CD14-positive monocyte (primary cell): Measurements from ENCODE around the gene HYI. TPM values are rescaled to one million over a fixed set of nuclear protein-coding genes. Genes with fewer than 3 reads are reported as not detected.

ENCODE experiments used
- DNase-seq, 3 donors: peaks; one replicate each; pipeline ENCODE4 v3.0.0-alpha.2; 2011 to 2022
- H2AFZ ChIP-seq: 2 replicates; pipeline ENCODE4 v1.6.0; 2012; ENCODE audit warnings: mild to moderate bottlenecking, low read depth, low read length, inconsistent platforms; ENCODE audit not compliant: insufficient read depth, poor library complexity, severe bottlenecking
- H3K27ac ChIP-seq, 2 donors: 1 replicate in 1 of 2; 2 replicates in 1 of 2; pipeline ENCODE4 v1.5.1; 2012 to 2013; ENCODE audit warnings: low read length in 2 of 2, control low read depth in 1 of 2, inconsistent platforms in 1 of 2, low read depth in 1 of 2, mild to moderate bottlenecking in 1 of 2
- H3K27me3 ChIP-seq, 2 donors: one replicate each; pipeline versions ENCODE4 v1.6.0 to v1.6.1; 2011 to 2013; ENCODE audit warnings: low read length in 2 of 2; ENCODE audit not compliant: control insufficient read depth in 2 of 2, insufficient read depth in 2 of 2
- H3K36me3 ChIP-seq, 2 donors: replicated peaks in 1 of 2; 1 replicate in 1 of 2; 2 replicates in 1 of 2; pipeline versions ENCODE4 v1.5.1 to v1.6.1; 2012 to 2013; ENCODE audit warnings: low read length in 2 of 2, control low read depth in 1 of 2, inconsistent platforms in 1 of 2, mild to moderate bottlenecking in 1 of 2; ENCODE audit not compliant: insufficient read depth in 2 of 2, control insufficient read depth in 1 of 2
- H3K4me1 ChIP-seq, 2 donors: 1 replicate in 1 of 2; 2 replicates in 1 of 2; pipeline versions ENCODE4 v1.5.1 to v1.6.1; 2012 to 2013; ENCODE audit warnings: low read length in 2 of 2, control low read depth in 1 of 2, inconsistent platforms in 1 of 2, mild to moderate bottlenecking in 1 of 2, moderate library complexity in 1 of 2; ENCODE audit not compliant: insufficient read depth in 2 of 2, control insufficient read depth in 1 of 2
- H3K4me2 ChIP-seq: replicated peaks from 2 replicates; pipeline ENCODE3; 2012; ENCODE audit warnings: low read length, moderate library complexity, mild to moderate bottlenecking; ENCODE audit not compliant: poor library complexity, severe bottlenecking; ENCODE audit errors: extremely low read depth
- H3K4me3 ChIP-seq, 3 experiments: fragments of 200-600 bp in 1 of 3; sonication (generic) in 1 of 3; replicated peaks in 1 of 3; 1 replicate in 2 of 3; 2 replicates in 1 of 3; pipeline ENCODE4 v1.5.1; 2011 to 2013; ENCODE audit warnings: low read length in 3 of 3, mild to moderate bottlenecking in 3 of 3, control low read depth in 2 of 3, low read depth in 2 of 3, inconsistent platforms in 1 of 3, moderate library complexity in 1 of 3
- H3K79me2 ChIP-seq: 2 replicates; pipeline ENCODE4 v1.6.0; 2012; ENCODE audit warnings: mild to moderate bottlenecking, control low read depth, inconsistent platforms, low read length, moderate library complexity; ENCODE audit not compliant: insufficient read depth
- H3K9ac ChIP-seq: 2 replicates; pipeline ENCODE4 v1.6.0; 2017; ENCODE audit warnings: low read length, mild to moderate bottlenecking; ENCODE audit not compliant: insufficient read depth, poor library complexity, severe bottlenecking
- H3K9me3 ChIP-seq, 2 donors: replicated peaks in 1 of 2; 1 replicate in 1 of 2; 2 replicates in 1 of 2; pipeline versions ENCODE4 v1.5.1 to v1.6.1; 2012 to 2013; ENCODE audit warnings: low read length in 2 of 2, control low read depth in 1 of 2; ENCODE audit not compliant: control insufficient read depth in 1 of 2, insufficient read depth in 1 of 2
- H4K20me1 ChIP-seq: 2 replicates; pipeline ENCODE4 v1.6.0; 2012; ENCODE audit warnings: mild to moderate bottlenecking, low read length, control low read depth, moderate library complexity; ENCODE audit not compliant: insufficient read depth
- H3K27ac Mint-ChIP-seq, 7 donors: one replicate each; pipeline ENCODE4 v1.8.0; 2020; ENCODE audit warnings: mild to moderate bottlenecking in 7 of 7, mixed read lengths in 7 of 7, moderate library complexity in 6 of 7, inconsistent platforms in 2 of 7
- H3K27me3 Mint-ChIP-seq, 3 donors: one replicate each; pipeline ENCODE4 v1.8.0; 2021 to 2022; ENCODE audit warnings: low read depth in 3 of 3, mild to moderate bottlenecking in 3 of 3, mixed read lengths in 3 of 3, moderate library complexity in 3 of 3, inconsistent platforms in 1 of 3
- H3K36me3 Mint-ChIP-seq, 2 donors: one replicate each; pipeline ENCODE4 v1.8.0; 2020; ENCODE audit warnings: mixed read lengths in 2 of 2, inconsistent platforms in 1 of 2, mild to moderate bottlenecking in 1 of 2
- H3K4me1 Mint-ChIP-seq: one replicate; pipeline ENCODE4 v1.8.0; 2020; ENCODE audit warnings: mild to moderate bottlenecking, mixed read lengths
- H3K4me3 Mint-ChIP-seq, 2 donors: one replicate each; pipeline ENCODE4 v1.8.0; 2020; ENCODE audit warnings: mild to moderate bottlenecking in 2 of 2, mixed read lengths in 2 of 2, moderate library complexity in 1 of 2
- H3K9me3 Mint-ChIP-seq, 7 donors: one replicate each; pipeline ENCODE4 v1.8.0; 2020 to 2022; ENCODE audit warnings: mixed read lengths in 7 of 7, mild to moderate bottlenecking in 6 of 7, moderate library complexity in 6 of 7, inconsistent platforms in 2 of 7
- WGBS: methylation state at CpG from one replicate; pipeline ENCODE4 v1.1.5; 2013; ENCODE audit warnings: missing lambda C conversion rate; ENCODE audit not compliant: insufficient coverage; 5-methylcytosine and 5-hydroxymethylcytosine counted together
- intact Hi-C, 2 donors: fragments of 100-400 bp; cut with micrococcal nuclease; formaldehyde crosslinking; loops; one replicate each; pipeline versions ENCODE4 v1.15.0 to v1.15.1; 2023
- polyA plus RNA-seq, 3 donors: library from polyadenylated mRNA; depleted of rRNA in 1 of 3; unstranded in 2 of 3; stranded (reverse) in 1 of 3; fragments of 300-500 nt in 2 of 3; fragments of >200 nt in 1 of 3; fragmentation: Illumina TruSeq in 2 of 3; gene quantifications; 1 replicate in 2 of 3; 2 replicates in 1 of 3; pipeline ENCODE4 v1.2.3, GENCODE V29; 2012 to 2021
- TF ChIP-seq, protein P1 (sequence below): fragments of 200-600 bp; IDR thresholded peaks from one replicate; pipeline ENCODE4 v1.8.0; 2022; ENCODE audit warnings: antibody characterized with exemption, mild to moderate bottlenecking

The HYI gene
- polyA plus RNA-seq, 3 donors, result 0.74 to 7.2 (median 1.6) TPM

DNA sequence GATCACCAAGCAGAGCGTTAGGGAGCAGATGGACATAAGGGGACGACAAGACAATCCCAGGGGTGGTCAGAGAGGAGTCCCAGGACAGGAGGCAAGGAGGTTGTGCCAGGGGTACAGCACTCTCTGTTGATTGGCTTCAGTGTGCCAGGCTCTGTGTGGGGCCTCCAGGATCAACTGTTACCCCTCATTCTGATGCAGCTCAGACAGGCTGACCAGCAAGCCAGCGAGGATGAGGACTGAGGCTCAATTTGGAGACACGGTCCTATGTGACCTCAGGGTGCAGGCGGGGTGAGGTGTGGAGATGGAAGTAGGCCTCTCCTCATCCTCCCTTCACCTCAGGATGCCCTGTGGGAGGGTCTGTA lies 4.0 kb downstream of the HYI start:
- Histone ChIP-seq H3K27me3 (no peaks in the 10 kb centered on the region), H3K36me3 (peaks cover 67 to 76% of the 10 kb centered on the region in 2 donors), H3K4me1 (peaks cover 15% of the 10 kb centered on the region in 2 donors), H3K4me3 (no peak overlapping the region), H4K20me1 (peaks cover 6% of the 10 kb centered on the region), H3K27ac (no peak overlapping the region), H3K4me2 (no peak overlapping the region), H3K9ac (no peak overlapping the region), H3K79me2 (no peaks in the 10 kb centered on the region), H2AFZ (no peak overlapping the region), H3K9me3 (no peaks in the 10 kb centered on the region)
- peaks cover 75 to 80% of the 10 kb centered on the region in 2 donors for H3K36me3 Mint-ChIP-seq
- H3K4me1 Mint-ChIP-seq, result peaks cover 18% of the 10 kb centered on the region
- H3K4me3 Mint-ChIP-seq, result no peak overlapping the region
- H3K27me3 Mint-ChIP-seq, result peaks cover 3 to 5% (median 5%) of the 10 kb centered on the region in 3 donors
- DNase-seq, result no peak
- 89% methylated on average over 2 of the region's 5 CpGs for WGBS
- peaks cover 0 to 3% (median 0%) of the 10 kb centered on the region in 7 donors for H3K9me3 Mint-ChIP-seq
- TF ChIP-seq, protein P1, sequence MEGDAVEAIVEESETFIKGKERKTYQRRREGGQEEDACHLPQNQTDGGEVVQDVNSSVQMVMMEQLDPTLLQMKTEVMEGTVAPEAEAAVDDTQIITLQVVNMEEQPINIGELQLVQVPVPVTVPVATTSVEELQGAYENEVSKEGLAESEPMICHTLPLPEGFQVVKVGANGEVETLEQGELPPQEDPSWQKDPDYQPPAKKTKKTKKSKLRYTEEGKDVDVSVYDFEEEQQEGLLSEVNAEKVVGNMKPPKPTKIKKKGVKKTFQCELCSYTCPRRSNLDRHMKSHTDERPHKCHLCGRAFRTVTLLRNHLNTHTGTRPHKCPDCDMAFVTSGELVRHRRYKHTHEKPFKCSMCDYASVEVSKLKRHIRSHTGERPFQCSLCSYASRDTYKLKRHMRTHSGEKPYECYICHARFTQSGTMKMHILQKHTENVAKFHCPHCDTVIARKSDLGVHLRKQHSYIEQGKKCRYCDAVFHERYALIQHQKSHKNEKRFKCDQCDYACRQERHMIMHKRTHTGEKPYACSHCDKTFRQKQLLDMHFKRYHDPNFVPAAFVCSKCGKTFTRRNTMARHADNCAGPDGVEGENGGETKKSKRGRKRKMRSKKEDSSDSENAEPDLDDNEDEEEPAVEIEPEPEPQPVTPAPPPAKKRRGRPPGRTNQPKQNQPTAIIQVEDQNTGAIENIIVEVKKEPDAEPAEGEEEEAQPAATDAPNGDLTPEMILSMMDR, result no peak
- H3K27ac Mint-ChIP-seq, result peak overlapping the region in 1 of 7 donors; percentile 17
- intact Hi-C loops, result no loop called here

DNA sequence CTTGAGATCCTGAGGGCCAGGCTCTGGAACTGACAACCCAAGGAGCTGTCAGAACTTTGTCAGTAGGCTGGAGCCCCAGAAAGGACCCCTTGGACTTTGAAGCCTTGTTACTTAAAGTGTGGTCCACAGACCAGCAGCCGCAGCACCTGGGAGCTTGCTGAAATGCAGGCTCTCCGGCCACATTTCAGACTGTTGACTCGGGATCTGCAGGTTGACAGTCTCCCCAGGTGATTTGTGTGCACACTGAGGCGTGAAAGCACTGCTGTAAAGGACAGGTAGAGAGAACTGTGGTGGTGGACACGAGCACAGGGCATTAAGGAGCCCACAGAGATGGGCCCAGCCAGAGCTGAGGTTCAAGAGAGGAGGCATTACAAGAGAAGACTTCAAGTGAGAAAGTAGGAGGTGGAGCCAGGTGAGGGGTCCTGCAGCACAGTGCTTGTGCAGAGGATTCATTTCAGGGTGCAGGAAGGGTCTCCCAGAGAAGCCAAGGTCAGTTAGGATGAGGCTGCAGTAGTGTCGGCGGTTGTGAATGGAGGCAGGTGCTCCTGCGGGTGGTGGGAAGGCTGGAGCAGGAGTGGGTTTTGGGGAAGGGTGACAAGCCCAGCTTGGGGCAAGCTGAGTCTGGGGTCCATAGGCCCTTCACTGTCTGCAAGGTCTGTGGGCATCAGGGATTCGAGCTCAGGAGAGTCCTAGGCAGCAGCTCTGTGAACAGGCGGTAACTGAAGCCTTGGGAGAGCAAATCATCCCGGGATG lies 4.6 kb downstream of the HYI start:
- Mint-ChIP-seq H3K27me3 (peaks cover 3 to 5% (median 3%) of the 10 kb centered on the region in 3 donors), H3K36me3 (peaks cover 80 to 86% of the 10 kb centered on the region in 2 donors), H3K4me1 (peaks cover 13% of the 10 kb centered on the region), H3K4me3 (no peak overlapping the region), H3K27ac (peak overlapping the region in 1 of 7 donors; percentile 17), H3K9me3 (peaks cover 0 to 1% (median 0%) of the 10 kb centered on the region in 7 donors)
- H3K4me2 ChIP-seq, result no peak overlapping the region
- TF ChIP-seq, protein P1, result no peak
- no peak overlapping the region for H3K4me3 ChIP-seq
- intact Hi-C loops, result no loop called here
- H3K27ac ChIP-seq, result no peak overlapping the region
- peaks cover 9 to 10% of the 10 kb centered on the region in 2 donors for H3K4me1 ChIP-seq
- H3K79me2 ChIP-seq, result no peaks in the 10 kb centered on the region
- no peaks in the 10 kb centered on the region for H3K9me3 ChIP-seq
- DNase-seq, result no peak
- H2AFZ ChIP-seq, result no peak overlapping the region
- no peaks in the 10 kb centered on the region for H3K27me3 ChIP-seq
- H3K36me3 ChIP-seq, result peaks cover 73 to 82% of the 10 kb centered on the region in 2 donors
- WGBS, result 96% methylated on average over 11 of the region's 11 CpGs
- H4K20me1 ChIP-seq, result peaks cover 6% of the 10 kb centered on the region
- H3K9ac ChIP-seq, result no peak overlapping the region
